Activated T-helper 1 cell treated with Interleukin-2 at 50 U/mL for 16 hours (primary cell): ENCODE data around the gene HOXD4.

Experiments used
- DNase-seq: peaks from one replicate; pipeline ENCODE4 v3.0.0-alpha.2; 2020; ENCODE audit warnings: low read depth

Gene HOXD4

GRCh38 chr2:176126929-176127773 is 24.2 kb upstream of the HOXD4 start:
- peak; percentile 27 for DNase-seq

DNA sequence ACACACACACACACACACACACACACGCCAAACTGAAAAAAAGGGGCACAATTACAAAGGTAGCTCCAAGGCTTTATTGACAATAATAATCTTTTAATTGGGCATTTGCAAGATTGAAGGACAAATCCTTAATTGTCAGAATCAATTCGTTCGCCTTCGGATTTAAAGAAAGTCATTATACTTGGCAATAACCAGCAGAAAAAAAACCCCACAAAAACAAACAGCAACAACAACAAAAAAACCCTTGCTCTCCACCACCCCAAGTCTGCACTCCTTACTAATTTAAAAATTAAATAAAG is 23.6 kb upstream of the HOXD4 start:
- DNase-seq, result no peak

- no peak for DNase-seq
These were observed 23.0 kb upstream of the HOXD4 start for GRCh38 chr2:176128172-176128981.

DNA sequence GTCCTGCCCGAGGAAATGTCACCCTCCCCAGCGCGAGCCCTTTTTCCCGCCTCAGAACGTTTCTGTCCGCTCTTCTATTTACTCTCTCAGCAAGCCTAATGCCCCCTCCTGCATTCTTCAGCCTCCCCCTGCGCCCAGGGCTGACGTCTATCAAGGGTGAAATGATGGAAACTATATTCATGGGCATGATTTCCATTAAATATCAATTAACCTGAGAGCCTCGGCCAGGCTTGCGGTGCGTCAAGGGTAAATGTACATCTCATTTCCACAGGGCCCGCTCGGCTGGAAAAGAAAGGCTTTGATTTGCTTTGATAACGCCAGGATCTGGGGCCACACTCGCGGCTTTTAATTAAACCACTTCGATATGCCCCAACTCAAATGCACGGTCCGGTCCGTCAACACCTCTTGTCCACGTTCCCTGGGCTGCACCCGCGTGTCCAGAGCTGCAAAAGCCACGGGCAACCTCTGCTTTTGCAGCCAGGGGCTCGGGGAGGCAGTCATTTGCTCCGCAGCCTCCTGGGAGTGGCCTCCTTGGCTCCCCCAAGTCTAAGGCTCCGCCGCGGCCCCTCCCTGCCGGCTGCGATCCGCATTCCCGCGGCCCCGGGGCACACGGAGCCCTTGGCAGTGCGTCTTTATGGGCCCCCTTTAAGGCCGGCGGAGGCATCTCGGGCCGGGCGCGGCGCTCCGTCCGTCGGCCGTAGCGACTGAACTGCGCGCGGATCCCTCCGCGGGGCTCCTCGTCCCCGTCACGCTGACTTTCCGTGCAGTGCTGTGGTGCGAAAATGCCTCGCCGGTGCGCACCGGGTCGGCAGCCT is 22.2 kb upstream of the HOXD4 start, which contains the start of gene HOXD8:
Gene HOXD8 (plus strand): TSS at position 724 of the 815 bp plus-strand sequence. CDS start 662 bp downstream, outside the sequence.
- DNase-seq, result no peak

- DNase-seq, result no peak
These were observed 21.6 kb upstream of the HOXD4 start for GRCh38 chr2:176129813-176130146.

DNA sequence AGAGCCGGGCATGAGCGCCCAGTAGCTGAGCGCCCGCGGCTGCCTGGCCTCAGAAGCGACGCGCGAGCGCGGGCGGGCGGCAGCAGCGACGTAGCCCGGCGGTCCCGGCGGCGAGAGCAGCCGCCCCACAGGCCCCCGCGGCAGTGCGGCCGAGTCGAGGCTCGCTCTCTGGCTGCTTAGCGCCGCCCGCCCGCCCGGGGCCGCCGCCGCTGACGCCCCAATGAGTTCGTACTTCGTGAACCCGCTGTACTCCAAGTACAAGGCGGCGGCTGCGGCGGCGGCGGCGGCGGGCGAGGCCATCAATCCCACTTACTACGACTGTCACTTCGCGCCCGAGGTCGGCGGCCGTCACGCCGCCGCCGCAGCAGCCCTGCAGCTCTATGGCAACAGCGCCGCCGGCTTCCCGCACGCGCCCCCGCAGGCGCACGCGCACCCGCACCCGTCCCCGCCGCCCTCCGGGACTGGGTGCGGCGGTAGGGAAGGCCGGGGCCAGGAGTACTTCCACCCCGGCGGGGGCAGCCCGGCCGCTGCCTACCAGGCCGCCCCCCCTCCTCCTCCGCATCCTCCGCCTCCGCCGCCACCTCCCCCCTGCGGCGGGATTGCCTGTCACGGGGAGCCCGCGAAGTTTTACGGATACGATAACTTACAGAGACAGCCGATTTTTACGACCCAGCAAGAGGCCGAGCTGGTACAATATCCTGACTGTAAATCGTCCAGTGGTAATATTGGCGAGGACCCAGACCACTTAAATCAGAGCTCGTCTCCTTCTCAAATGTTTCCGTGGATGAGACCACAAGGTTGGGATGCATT is 21.0 kb upstream of the HOXD4 start:
- DNase-seq, result no peak

DNA sequence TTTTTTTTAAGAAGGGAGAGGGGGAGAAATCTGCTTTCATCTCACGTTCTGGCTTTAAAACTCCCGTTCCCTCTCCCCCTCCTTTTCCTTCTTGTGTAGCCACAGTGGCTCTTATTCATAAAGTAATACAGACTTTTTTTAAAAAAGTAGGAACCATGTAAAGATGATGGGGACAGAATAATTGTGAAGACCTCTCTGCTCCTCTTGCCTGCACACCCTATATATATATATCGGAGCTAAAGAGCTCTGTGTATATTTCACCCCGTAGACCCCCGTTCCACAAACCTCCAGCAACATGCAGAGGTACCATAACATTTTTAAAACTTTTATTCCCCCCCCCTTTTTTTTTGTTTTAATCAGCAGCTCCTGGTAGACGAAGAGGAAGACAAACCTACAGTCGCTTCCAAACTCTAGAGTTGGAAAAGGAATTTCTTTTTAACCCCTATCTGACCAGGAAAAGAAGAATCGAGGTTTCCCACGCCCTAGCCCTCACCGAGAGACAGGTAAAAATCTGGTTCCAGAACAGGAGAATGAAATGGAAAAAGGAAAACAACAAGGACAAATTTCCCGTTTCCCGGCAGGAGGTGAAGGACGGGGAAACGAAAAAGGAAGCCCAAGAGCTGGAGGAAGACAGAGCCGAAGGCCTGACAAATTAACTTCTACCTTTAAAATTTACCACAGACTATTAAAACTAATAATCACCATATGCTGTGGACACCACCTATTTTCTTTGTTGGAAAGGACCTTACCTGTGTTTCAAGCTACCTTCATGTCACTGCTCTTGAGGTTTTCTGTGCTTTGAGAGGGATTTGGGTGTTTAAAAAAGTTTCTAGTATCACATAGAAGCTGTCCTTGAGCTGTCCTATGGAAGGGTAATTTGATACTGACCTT is 20.1 kb upstream of the HOXD4 start:
- DNase-seq, result no peak

DNA sequence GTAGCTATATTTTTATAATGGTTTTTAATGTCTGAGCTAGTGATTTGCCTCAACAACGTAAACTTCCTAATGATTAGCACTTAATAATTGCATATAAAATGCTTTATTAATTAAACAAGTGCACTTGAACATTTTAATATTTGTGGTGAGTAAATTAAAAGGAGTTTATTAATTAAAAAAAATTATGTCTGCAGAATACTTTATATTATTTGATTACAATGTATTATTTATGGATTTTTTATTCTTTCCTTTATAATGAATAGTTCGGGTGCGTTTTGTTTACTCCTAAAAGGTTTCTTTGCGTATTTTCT is 19.5 kb upstream of the HOXD4 start:
- DNase-seq, result no peak

DNA sequence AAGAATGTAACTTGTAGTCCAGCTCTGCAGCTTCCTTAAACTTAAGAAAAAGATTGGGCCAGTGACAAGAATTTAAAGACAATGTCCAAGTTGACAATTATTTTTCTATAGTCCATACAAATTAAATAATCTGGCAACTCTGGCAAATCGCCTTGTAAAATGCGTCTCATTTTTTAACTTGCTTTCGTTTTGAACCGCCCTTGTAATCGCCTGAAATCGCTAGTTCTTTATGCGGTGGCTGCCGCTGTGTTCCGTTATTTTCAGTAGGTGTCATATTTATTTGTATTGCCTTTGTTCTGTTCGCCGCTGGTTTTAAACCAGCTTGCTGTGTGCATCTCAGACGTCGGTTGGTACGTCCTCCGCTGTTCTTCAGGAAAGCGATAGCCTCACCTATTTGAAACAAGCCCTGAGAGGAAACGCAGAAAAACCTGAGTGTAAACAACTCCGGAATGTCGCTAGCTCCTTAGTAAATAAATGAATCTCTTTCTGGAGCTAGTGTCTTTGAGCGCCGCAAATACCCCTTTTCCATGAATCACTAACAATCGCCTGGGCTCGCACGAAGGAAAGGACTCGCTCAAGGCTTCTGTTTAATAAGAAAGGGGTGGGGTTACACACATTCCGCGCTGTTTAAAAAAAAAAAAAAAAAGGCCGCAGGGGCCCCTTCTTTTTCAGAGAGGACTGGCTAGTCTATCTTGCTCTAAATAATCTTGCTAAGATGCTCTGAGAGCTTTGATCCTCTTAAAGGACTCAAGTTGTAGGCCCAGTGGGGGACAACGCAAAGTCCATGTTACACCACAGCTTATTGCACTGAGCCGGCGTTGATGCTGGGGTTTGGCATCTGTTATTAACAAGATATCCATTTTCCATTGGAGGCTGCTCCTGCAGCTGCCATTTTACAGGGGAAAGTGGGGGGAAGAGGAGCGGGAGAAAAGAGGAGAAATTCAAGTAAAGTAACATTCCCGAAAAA is 18.9 kb upstream of the HOXD4 start:
- no peak for DNase-seq

- DNase-seq, result no peak
These were observed 18.0 kb upstream of the HOXD4 start for GRCh38 chr2:176133389-176133788.

GRCh38 chr2:176134035-176134434 is 17.3 kb upstream of the HOXD4 start:
- DNase-seq, result no peak

- DNase-seq, result no peak
These were observed 16.3 kb upstream of the HOXD4 start for GRCh38 chr2:176135035-176135440.

- DNase-seq, result no peak
These were observed 14.7 kb upstream of the HOXD4 start for GRCh38 chr2:176136374-176137251.

DNA sequence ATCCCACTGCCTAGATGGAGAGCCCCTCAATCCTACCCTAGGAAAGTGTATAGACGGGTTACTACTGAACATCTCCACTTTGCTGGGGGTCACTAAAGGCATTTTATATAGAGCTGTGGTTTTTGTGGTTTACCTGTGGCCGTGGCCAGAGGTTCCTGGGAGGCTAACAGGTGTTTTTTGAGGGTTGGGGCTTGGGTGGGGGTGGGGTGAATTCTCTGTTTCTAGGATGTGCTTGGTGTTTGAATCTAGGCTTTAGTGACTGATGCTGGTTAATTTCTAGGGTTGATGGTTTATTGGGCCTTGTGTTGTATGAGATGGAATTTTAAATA is 14.1 kb upstream of the HOXD4 start:
- no peak for DNase-seq

DNA sequence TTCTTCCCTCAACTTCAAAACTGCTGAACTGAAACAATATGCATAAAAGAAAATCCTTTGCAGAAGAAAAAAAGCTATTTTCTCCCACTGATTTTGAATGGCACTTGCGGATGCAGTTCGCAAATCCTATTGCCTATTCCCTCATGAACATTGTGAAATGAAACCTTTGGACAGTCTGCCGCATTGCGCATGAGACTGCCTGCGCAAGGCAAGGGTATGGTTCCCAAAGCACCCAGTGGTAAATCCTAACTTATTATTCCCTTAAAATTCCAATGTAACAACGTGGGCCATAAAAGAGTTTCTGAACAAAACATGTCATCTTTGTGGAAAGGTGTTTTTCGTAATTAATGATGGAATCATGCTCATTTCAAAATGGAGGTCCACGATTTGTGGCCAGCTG is 13.4 kb upstream of the HOXD4 start:
- no peak for DNase-seq

DNA sequence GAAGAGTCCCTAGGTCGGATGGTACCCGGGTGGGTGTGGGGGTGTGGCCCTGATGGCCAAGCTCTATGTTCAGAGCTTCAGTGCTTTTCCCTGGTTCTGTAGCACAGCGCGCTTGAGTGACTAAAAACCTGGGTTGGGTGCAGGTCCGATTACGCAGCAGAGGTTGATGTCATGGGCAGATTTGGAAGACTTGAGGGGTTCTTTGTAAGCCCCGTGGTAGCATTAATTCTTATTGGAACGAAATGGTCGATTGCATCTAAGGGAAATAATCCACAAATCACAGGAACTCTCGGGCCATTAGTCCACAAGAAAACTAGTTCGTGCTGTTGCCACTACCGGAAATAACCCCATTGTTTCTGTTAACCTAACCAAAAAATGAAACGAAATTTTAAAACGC is 12.8 kb upstream of the HOXD4 start:
- no peak for DNase-seq

GRCh38 chr2:176138923-176139660 is 12.3 kb upstream of the HOXD4 start:
- DNase-seq, result no peak
